Lower leg skin (tissue), 3 donors: ENCODE data around the gene ANKRD36.
"Not testable (repeated sequence)": the region's sequence is repeated elsewhere in the genome, so short reads cannot be mapped to it uniquely, and the experiment has no call there.

Experiments used
- CTCF ChIP-seq, 3 donors: fragments of 450-650 bp; IDR thresholded peaks; one replicate each; pipeline ENCODE4 v1.5.1; 2016; ENCODE audit warnings: antibody characterized with exemption in 3 of 3, mild to moderate bottlenecking in 3 of 3, moderate library complexity in 2 of 3
- POLR2A ChIP-seq, 2 donors: fragments of 450-650 bp; IDR thresholded peaks; one replicate each; pipeline ENCODE4 v1.6.1; 2016 to 2017; ENCODE audit warnings: antibody characterized with exemption in 2 of 2, mild to moderate bottlenecking in 1 of 2, moderate library complexity in 1 of 2

- TF ChIP-seq CTCF, POLR2A (IDR thresholded peaks at IDR 0.05): not testable (repeated sequence)
Measured at GRCh38 chr2:97092946-97093345, 20.0 kb upstream of the ANKRD36 start.
